HG03159 (cell line): ENCODE results near the gene RASSF4.
"Not testable (repeated sequence)": the region's sequence is repeated elsewhere in the genome, so short reads cannot be mapped to it uniquely, and the experiment has no call there.

ENCODE experiments used
- ATAC-seq: cut with Tn5 transposase; IDR thresholded peaks from one replicate; pipeline ENCODE4 v1.9.1; 2021; ENCODE audit warnings: mild to moderate bottlenecking, moderate library complexity; ENCODE audit not compliant: unreplicated experiment

RASSF4 gene

DNA sequence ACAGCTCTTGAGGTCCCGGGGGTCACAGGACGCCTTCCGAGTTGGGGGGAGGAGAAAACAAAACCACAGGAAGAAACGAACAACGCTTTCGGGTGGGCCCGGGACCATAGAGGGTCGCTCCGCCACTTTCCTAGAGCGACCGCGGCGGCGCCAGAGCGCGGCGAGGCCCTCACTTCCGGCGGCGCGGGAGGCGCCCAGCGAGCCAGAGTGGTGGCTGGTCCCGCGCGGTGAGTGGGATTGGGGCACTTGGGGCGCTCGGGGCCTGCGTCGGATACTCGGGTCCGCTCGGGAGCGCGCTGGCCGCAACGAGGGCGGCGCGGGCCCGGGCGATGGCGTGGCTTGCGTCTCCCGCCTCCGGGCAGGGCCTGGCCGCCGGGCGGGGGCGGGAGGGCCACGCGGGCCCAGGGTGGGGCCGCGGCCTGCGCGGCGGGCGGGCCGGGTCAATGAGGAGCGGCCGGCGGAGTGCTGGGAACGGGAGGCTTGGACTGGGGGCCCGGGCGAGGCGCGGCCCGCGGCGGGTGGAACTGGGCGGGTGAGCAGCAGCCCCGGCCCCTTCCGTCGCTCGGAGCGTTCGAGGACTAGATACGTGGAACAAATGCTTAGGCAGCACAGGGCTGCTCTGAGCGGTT lies 41.3 kb downstream of the RASSF4 start, which contains the start of gene ZNF22:
Gene ZNF22 (plus strand): TSS at position 172 of the 629 bp plus-strand sequence. CDS start 2,446 bp downstream, outside the sequence.
- ATAC-seq = peak; percentile 74

DNA sequence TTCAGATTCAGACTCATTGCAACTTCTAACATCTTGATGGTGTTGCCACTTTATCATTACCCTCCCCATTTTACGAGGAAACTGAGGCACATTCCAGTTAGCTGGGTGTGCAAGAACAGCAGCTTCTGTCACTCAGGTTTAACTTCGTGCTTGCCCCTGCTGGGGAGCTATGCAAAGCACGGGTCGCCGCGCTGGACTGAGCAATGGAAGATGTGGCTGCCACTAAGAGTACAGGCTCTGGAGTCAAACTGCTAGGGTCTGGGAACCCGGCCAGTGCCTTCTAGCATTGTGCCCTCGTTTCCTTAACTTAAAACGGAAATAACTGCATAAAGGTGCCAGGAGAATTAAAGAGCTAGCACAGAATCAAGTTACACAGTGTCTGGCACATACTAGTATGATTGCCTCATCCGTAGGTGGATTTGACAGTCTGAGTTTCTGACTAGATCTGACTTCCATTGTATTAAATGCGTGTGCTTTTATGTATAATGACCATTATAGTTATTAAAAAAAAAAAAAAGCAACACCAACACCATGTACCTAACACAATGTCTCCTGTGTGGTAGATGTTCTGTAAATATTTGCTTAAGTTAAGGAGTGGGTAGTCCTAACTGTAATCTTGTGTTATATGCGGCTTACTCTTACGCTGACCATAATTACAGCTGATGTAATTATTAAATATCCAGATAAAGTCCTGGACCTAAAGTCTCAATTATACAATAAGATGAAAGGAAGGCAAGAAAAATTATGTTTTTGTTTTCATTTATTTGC lies 42.0 kb downstream of the RASSF4 start:
- ATAC-seq = peak; percentile 81

DNA sequence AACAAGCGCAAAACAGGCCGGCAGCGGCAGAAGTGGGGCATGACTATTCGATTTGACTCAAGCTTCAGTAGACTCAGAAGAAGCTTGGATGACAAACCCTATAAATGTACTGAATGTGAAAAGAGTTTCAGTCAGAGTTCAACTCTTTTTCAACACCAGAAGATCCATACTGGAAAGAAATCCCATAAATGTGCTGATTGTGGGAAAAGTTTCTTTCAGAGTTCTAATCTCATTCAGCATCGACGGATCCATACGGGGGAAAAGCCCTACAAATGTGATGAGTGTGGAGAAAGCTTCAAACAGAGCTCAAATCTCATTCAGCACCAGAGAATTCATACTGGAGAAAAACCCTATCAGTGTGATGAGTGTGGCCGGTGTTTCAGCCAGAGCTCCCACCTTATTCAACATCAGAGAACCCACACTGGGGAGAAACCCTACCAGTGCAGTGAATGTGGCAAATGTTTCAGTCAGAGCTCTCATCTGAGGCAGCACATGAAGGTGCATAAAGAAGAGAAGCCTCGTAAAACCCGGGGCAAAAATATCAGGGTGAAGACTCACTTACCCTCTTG lies 43.9 kb downstream of the RASSF4 start:
- ATAC-seq = no peak

DNA sequence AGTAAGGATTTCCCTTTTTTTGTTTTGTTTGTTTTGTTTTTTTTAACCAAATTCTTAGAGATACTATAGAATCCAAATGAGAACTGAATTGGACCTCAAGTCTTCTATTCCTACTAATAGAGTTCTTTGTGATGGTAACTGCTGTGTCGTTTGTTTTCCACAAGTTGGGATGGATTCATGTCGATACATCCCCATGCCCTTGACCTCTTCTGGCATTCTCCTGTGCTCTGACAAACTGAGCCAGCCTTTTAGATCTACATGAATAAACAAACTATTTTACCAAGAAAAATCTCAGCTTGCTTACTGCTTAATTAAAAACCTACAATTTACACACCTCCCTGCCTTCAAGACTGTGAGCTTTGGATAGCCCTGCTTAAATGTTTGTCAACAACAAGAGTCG lies 45.1 kb downstream of the RASSF4 start:
- ATAC-seq = no peak

DNA sequence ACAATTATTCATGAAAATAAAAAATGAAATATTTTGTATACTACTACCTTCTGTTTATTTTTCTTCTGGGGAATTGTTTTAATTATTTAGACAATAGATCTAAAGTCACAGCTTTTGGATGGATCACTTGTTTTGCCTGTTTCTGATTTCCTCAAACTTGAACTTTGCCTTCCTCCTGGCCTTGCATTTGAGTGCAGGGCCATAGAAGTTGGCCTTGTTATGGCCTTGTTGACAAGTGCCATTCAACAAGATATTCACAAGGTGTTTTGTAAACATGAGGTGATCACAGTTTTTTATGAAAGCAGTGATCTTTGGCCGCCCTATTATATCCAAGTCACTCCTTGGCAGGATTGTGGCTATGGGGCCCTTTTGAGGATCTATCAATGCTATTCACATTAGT lies 45.7 kb downstream of the RASSF4 start:
- no peak for ATAC-seq

DNA sequence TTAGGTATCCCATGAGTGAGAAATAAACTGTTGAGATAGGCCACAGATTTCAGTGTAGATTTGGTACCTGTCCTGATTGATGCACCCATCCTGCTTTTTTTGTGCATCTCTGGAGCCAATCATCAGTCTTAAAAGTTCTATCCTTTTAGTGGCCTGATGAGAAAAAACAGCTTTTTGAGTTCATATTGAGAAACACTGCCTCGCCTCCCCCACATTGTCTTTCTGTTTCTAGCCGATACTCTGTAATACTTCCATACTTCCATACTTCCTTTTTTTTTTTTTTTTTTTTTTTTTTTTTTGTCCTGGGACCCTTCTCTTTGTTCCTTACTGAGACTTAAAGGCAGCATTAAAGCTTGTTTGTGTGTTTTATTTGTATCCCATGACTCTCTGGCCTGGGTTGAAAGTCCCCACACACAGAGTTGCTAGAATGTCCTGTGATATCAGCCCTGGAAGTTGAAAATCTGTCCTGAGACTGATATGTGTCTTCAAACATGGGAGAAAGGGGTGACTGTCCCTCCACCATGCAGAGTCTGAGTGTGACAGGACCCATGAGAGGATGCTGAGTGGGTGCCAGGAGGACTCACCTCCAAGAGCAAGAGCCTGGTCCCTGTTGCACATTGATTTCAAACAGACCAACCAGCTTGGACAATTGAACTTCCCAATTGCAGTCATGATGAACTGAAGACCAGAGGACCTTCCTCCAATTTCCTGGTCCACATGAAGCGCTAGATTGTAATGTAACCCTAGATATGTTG lies 46.9 kb downstream of the RASSF4 start:
- no peak for ATAC-seq

DNA sequence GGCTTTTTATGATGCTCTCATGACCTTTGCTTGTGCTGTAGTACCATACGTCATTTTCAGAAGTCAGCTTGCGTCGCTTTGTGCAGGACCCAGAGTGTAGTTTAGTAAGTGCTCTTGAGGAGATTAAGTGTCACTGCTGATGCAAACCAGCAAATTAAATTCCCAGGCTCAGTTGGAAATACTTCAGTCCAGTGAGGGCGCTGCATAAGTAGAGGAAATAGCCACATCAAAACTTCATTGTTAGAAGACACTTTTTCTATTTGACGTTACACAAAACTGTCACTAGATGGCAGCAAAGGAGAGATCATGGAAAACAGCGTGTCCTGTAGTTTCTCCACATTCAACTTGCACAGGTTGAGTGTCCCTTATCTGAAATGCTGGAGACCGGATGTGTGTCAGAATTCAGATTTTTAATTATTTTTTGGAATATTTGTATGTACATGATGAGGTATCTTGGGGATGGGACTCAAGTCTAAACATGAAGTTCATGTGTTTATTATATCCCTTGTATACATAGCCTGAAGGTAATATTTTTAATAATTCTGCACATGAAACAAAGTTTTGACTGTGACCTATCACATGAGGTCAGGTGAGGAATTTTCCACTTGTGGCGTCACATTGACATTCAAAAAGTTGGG lies 49.0 kb downstream of the RASSF4 start:
- peak; percentile 85 for ATAC-seq

DNA sequence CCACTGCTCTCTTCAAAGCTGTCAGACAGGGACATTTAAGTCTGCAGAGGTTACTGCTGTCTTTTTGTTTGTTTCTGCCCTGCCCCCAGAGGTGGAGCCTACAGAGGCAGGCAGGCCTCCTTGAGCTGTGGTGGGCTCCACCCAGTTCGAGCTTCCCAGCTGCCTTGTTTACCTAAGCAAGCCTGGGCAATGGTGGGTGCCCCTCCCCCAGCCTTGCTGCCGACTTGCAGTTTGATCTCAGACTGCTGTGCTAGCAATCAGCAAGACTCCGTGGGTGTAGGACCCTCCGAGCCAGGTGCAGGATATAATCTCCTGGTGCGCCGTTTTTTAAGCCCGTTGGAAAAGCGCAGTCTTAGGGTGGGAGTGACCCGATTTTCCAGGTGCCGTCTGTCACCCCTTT lies 55.0 kb downstream of the RASSF4 start:
- not testable (repeated sequence) for ATAC-seq

DNA sequence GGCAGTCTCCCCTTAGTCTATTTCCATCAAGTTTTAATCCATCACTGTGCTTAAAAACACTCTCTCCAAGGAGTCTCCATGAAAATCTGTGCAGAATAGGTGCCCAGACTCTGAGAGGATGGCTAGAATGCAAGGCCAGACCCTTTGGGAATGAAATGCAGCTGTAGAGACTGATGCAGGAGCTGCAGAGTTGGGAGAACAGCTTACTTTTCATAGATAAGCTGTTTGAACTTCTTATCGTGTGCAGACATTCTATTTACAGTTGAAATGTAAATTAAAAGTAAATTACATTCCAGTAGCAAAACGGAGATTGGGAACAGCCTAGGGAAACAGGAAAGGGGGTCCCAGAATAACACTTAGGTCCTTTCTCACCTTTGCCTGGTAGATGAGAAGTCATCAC lies 56.0 kb downstream of the RASSF4 start:
- no peak for ATAC-seq

DNA sequence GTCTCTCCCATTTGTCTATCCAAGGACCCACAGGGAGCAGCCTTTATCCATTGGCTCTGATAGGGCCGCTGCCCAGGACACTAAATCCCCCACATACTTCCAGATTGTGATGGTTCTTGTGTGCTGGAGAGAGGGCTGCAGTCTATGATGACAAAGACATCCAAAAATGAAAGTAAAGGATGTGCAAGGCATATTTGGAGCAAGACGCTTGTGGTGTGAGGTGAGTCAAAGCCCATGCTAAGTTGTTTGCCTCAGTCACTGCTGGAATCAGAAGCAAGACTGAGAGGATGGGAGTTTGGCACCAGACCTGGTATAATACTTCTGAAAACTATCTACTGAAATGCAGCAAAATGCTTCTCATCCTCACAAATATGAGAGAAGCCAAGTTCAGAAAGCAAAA lies 63.8 kb downstream of the RASSF4 start:
- no peak for ATAC-seq

DNA sequence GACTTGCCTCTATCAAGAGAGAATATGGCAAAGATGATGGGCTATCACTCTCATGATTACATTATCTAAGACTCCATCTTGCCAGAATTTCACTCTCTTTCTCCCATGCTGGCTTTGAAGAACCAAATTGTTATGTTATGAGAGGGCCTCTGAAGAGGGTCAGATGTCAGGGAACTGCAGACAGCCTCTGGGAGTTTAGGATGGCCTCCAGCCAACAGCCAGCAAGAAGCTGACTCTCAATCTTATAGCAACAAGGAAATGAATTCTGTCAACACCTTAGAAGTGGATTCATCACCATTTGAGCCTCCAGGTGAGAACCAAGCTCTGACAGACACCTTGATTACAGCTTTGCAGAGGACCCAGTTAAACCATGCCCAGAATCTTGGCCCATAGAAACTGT lies 74.7 kb downstream of the RASSF4 start:
- ATAC-seq = no peak

DNA sequence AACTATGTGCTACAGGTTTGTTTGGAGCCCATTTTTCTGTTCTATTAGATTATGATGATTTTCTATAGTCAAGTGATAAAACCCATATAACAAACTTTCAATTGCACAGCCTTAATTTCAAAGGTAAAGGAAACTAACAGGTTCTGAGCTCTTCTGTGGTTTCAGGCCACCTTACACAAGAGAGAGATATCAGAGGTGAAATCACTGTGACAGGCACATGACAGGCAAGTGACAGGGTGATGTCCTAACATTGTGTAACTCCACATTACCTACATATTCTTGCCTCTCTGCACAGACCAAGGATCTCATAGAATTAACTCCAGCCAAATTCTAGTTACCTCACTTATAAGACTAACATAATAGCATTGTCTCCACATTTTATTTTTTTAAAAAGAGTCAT lies 76.1 kb downstream of the RASSF4 start:
- ATAC-seq = no peak

DNA sequence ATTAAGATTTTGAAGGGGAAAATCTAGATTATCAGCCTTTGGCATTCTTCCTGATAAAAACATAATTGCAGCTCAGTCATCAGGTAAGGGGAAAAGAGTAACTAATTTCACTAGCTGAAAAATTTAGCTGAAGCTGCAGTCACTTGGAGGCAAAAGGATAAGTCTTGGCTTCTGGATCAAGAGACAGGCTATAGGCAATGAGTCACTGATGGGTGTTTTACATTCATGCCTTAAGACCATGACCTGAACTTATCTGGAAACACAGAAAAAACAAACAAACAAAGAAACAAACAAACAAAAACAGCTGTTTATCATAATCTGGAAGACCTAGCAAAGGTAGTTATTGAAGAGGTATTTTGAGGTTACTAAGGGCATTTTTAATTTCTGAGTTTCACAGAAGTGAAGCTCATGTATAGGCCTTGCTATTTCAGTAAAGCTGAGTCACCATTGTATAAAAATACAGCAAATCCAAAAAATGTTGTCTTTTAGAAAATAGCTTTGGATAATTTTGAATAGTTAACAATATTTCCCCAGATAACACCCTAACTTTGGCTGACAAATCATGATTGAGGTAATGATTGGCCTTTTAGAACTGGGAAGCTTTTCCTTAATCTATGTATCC lies 81.4 kb downstream of the RASSF4 start:
- ATAC-seq = no peak

DNA sequence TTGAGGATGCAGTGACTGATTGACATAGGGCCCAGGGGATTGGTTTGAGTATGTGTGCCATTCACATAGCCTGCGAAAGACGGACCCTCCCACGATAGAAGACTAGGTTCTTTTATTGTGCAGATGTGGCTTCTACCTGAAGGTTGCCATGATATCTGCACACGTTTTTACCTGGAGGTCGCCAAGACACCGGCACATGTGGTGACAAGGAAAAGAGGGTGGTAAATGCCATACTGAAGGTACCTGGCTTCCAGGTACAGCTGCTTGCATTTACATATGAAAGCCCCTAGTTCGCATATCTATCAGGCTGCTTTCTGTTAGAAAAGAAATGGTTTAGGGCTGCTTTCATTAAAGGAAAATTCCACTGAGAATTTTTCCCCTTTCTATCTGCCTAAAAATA lies 84.7 kb downstream of the RASSF4 start:
- no peak for ATAC-seq
